Esophagus muscularis mucosa (tissue), 4 donors: ENCODE measurements around the gene MARCKSL1.

Experiments
- EP300 ChIP-seq: sonication (generic); formaldehyde crosslinking; IDR thresholded peaks from one replicate; pipeline ENCODE4 v1.6.1; 2017; ENCODE audit warnings: antibody characterized with exemption
- POLR2A ChIP-seq: fragments of 450-650 bp; IDR thresholded peaks from one replicate; pipeline ENCODE4 v1.6.1; 2017; ENCODE audit warnings: antibody characterized with exemption, moderate library complexity, mild to moderate bottlenecking, low read depth
- POLR2AphosphoS5 ChIP-seq, 2 donors: sonication (generic); formaldehyde crosslinking; IDR thresholded peaks; one replicate each; pipeline ENCODE4 v1.6.1; 2017; ENCODE audit warnings: antibody characterized with exemption in 2 of 2
- TF ChIP-seq, protein P1 (sequence below), 3 experiments: fragments of 200-600 bp in 2 of 3; fragments of 450-650 bp in 1 of 3; sonication (generic) in 2 of 3; IDR thresholded peaks; one replicate each; pipeline ENCODE4 v1.5.1; 2017 to 2019; ENCODE audit warnings: antibody characterized with exemption in 3 of 3, mild to moderate bottlenecking in 2 of 3, moderate library complexity in 1 of 3

DNA sequence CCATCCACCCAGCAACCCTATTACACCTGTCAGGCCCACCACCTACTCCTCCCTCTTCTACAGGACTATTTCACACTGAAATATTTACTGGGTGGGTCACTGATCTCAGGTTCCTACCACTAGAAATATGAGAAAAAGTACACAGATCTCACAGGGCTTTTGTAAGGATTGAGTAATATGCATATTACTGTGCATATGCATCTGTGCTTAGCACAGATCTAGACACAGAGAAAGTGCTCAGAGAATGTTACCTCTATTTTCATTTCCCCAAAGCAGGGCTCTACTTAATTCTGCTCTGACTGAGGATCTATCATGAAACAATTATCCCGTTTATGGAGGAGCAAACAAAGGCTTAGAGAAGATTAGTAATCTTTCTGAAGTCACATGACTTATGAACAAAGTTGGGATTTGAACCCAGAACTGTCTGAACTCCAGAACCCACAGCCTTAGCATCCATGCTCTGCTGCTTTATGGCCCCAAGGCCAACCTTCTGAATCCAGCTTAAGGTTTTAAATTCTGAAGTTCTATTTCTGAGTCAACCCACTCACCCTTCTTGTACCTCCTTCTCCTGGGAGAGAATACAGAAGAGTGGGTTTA lies 38.1 kb upstream of the MARCKSL1 start:
- TF ChIP-seq, protein P1, sequence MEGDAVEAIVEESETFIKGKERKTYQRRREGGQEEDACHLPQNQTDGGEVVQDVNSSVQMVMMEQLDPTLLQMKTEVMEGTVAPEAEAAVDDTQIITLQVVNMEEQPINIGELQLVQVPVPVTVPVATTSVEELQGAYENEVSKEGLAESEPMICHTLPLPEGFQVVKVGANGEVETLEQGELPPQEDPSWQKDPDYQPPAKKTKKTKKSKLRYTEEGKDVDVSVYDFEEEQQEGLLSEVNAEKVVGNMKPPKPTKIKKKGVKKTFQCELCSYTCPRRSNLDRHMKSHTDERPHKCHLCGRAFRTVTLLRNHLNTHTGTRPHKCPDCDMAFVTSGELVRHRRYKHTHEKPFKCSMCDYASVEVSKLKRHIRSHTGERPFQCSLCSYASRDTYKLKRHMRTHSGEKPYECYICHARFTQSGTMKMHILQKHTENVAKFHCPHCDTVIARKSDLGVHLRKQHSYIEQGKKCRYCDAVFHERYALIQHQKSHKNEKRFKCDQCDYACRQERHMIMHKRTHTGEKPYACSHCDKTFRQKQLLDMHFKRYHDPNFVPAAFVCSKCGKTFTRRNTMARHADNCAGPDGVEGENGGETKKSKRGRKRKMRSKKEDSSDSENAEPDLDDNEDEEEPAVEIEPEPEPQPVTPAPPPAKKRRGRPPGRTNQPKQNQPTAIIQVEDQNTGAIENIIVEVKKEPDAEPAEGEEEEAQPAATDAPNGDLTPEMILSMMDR (IDR thresholded peaks at IDR 0.05), result no peak
- TF ChIP-seq POLR2A, result no peak
- TF ChIP-seq POLR2AphosphoS5 (IDR thresholded peaks at IDR 0.05), result no peak
- no peak for TF ChIP-seq EP300
